Measurements from ENCODE around the gene IFITM1. TPM values are rescaled to one million over a fixed set of nuclear protein-coding genes. Genes with fewer than 3 reads are reported as not detected.

Gene IFITM1
- total and polyA plus RNA-seq, 4 donors: 12.6 to 113 (median 66.7) TPM

DNA sequence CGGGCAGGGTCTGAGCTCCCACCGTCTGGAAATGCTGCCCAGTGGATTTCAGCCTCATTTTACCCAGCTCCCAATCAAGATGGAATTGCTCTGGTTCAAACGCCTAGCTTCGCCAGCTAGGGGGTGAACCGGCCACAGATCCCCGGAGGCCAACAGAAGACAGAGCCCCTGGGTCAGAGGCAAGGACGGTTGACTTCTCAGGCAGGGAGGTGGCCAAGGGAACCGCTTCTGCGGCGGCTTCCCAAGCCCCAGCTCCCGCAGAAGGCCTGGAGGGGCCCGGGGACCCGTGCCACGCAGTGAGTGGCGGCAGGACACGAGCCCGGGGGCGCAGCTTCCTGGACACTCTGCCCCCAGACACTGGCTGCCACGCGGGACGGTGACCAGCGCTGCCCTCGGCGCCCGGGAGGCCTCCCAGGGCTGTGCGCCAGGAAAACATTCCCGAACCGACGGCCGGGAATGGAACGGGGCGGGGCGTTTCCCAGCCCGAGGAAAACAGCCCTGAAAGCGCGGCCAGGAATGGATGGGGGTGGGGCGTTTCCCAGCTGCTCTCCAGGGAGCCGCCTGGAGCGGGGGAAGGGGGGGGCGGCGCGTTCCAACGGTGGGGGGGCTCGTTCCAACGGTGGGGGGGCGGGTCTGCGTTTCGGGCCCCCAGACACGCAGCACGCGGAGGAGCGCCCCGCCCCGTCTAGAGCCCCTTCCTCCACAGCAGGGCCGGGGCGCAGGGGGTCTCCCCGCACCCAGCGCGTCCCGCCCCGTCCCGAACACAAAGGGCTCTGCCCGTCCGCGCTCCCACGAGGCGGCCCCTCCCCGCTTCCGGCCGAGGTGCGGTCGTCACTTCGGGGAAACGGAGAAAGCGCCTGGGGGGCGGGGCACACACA is 42.0 kb downstream of the IFITM1 start:
- Histone ChIP-seq H3K9me3 (ENCODE audit: control insufficient read depth in 4 of 4, low read length in 3 of 4) (peaks cover 0 to 3% (median 0%) of the 10 kb centered on the region in 4 donors), H3K27ac (ENCODE audit: low read depth in 1 of 2, low read length in 2 of 2) (peak overlapping the region; percentile 92 to 100), H3K9ac (ENCODE audit: low read depth in 1 of 2, low read length in 2 of 2) (peak overlapping the region; percentile 79 to 96), H3K36me3 (ENCODE audit: control insufficient read depth in 4 of 4, insufficient read depth in 3 of 4, low read depth in 1 of 4, low read length in 3 of 4) (no peaks in the 10 kb centered on the region), H3K4me1 (ENCODE audit: control insufficient read depth in 4 of 4, insufficient read depth in 4 of 4, low read length in 3 of 4) (peaks cover 5 to 19% (median 11%) of the 10 kb centered on the region in 4 donors), H3K4me3 (ENCODE audit: low read depth in 1 of 3, low read length in 3 of 3) (peak overlapping the region; percentile 21 to 46 (median 31)), H3K27me3 (ENCODE audit: control insufficient read depth in 4 of 4, insufficient read depth in 4 of 4, low read length in 3 of 4) (no peaks in the 10 kb centered on the region)
- DNase-seq (ENCODE audit: low spot score): peak; percentile 74
- 2% methylated on average over 76 of the region's 76 CpGs for WGBS
- TF ChIP-seq EGR1 (IDR thresholded peaks at IDR 0.05; ENCODE audit: low read depth in 2 of 2) (peak in 1 of 2 donors; percentile 66), ZBTB33 (IDR thresholded peaks at IDR 0.05) (no peak), YY1 (IDR thresholded peaks at IDR 0.05) (peak; percentile 26), FOXA2 (IDR thresholded peaks at IDR 0.05) (no peak), JUND (IDR thresholded peaks at IDR 0.05) (no peak), RAD21 (IDR thresholded peaks at IDR 0.05) (peak; percentile 23 to 62), HNF4A (conservative IDR thresholded peaks at IDR 0.05) (peak in 1 of 2 donors; percentile 25), ATF3 (IDR thresholded peaks at IDR 0.05) (no peak), GABPA (IDR thresholded peaks at IDR 0.05 in 1 of 2, conservative IDR thresholded peaks at IDR 0.05 in 1 of 2) (peak in 1 of 2 donors; percentile 42), SP1 (IDR thresholded peaks at IDR 0.05) (peak; percentile 66), TAF1 (conservative IDR thresholded peaks at IDR 0.05) (no peak), NR2F2 (IDR thresholded peaks at IDR 0.05) (peak; percentile 56), HNF4G (IDR thresholded peaks at IDR 0.05) (no peak), RXRA (IDR thresholded peaks at IDR 0.05) (peak; percentile 54 to 65), FOXA1 (IDR thresholded peaks at IDR 0.05) (no peak)
- TF ChIP-seq, protein P1, sequence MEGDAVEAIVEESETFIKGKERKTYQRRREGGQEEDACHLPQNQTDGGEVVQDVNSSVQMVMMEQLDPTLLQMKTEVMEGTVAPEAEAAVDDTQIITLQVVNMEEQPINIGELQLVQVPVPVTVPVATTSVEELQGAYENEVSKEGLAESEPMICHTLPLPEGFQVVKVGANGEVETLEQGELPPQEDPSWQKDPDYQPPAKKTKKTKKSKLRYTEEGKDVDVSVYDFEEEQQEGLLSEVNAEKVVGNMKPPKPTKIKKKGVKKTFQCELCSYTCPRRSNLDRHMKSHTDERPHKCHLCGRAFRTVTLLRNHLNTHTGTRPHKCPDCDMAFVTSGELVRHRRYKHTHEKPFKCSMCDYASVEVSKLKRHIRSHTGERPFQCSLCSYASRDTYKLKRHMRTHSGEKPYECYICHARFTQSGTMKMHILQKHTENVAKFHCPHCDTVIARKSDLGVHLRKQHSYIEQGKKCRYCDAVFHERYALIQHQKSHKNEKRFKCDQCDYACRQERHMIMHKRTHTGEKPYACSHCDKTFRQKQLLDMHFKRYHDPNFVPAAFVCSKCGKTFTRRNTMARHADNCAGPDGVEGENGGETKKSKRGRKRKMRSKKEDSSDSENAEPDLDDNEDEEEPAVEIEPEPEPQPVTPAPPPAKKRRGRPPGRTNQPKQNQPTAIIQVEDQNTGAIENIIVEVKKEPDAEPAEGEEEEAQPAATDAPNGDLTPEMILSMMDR (IDR thresholded peaks at IDR 0.05; ENCODE audit: low read depth, low read length, missing input control): peak; percentile 1
- TF ChIP-seq, protein P2, sequence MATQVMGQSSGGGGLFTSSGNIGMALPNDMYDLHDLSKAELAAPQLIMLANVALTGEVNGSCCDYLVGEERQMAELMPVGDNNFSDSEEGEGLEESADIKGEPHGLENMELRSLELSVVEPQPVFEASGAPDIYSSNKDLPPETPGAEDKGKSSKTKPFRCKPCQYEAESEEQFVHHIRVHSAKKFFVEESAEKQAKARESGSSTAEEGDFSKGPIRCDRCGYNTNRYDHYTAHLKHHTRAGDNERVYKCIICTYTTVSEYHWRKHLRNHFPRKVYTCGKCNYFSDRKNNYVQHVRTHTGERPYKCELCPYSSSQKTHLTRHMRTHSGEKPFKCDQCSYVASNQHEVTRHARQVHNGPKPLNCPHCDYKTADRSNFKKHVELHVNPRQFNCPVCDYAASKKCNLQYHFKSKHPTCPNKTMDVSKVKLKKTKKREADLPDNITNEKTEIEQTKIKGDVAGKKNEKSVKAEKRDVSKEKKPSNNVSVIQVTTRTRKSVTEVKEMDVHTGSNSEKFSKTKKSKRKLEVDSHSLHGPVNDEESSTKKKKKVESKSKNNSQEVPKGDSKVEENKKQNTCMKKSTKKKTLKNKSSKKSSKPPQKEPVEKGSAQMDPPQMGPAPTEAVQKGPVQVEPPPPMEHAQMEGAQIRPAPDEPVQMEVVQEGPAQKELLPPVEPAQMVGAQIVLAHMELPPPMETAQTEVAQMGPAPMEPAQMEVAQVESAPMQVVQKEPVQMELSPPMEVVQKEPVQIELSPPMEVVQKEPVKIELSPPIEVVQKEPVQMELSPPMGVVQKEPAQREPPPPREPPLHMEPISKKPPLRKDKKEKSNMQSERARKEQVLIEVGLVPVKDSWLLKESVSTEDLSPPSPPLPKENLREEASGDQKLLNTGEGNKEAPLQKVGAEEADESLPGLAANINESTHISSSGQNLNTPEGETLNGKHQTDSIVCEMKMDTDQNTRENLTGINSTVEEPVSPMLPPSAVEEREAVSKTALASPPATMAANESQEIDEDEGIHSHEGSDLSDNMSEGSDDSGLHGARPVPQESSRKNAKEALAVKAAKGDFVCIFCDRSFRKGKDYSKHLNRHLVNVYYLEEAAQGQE (IDR thresholded peaks at IDR 0.05): peak; percentile 91
- TF ChIP-seq, protein P3, sequence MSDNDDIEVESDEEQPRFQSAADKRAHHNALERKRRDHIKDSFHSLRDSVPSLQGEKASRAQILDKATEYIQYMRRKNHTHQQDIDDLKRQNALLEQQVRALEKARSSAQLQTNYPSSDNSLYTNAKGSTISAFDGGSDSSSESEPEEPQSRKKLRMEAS (IDR thresholded peaks at IDR 0.05): peak; percentile 83
